ENCODE data around the gene IFNLR1. TPM values are rescaled to one million over a fixed set of nuclear protein-coding genes. Genes with fewer than 3 reads are reported as not detected.

IFNLR1 gene
- total and polyA plus RNA-seq, 2 of the 8 experiments (the other 6 are each of a cell fraction or from before 2014, with no cell fraction given): 6.8 to 10.1 TPM

- POLR2A ChIA-PET (ENCODE audit: partially characterized antibody): no interaction called here
- TF ChIP-seq SP4 (IDR thresholded peaks at IDR 0.05; ENCODE audit: low read length): no peak
- TF ChIP-seq SAP30 (IDR thresholded peaks at IDR 0.05; ENCODE audit: insufficient read depth, insufficient replicate concordance, low read length): no peak
- no peak for TF ChIP-seq GABPA (IDR thresholded peaks at IDR 0.05; ENCODE audit: borderline replicate concordance, insufficient read depth, low read length)
- TF ChIP-seq RNF2 (IDR thresholded peaks at IDR 0.05; ENCODE audit: borderline replicate concordance, low read depth, low read length, missing control alignments, poor library complexity, severe bottlenecking): no peak
- no peak for TF ChIP-seq ATF3 (IDR thresholded peaks at IDR 0.05; ENCODE audit: insufficient read depth, low read depth, low read length)
- TF ChIP-seq BRCA1 (IDR thresholded peaks at IDR 0.05; ENCODE audit: low read depth, low read length): no peak
- no peak for TF ChIP-seq KDM4A (IDR thresholded peaks at IDR 0.05; ENCODE audit: low read depth, low read length, severe bottlenecking)
- TF ChIP-seq SUZ12 (IDR thresholded peaks at IDR 0.05; ENCODE audit: low read length): no peak
- TF ChIP-seq ASH2L (IDR thresholded peaks at IDR 0.05; ENCODE audit: low read length): no peak
- no peak for TF ChIP-seq EZH2 (IDR thresholded peaks at IDR 0.05; ENCODE audit: low read depth, low read length, severe bottlenecking)
- no peak for TF ChIP-seq CHD1 (IDR thresholded peaks at IDR 0.05; ENCODE audit: low read depth, low read length)
- TF ChIP-seq SP2 (IDR thresholded peaks at IDR 0.05; ENCODE audit: low read length): no peak
- no peak for TF ChIP-seq GTF2F1 (IDR thresholded peaks at IDR 0.05; ENCODE audit: borderline replicate concordance, low read depth, low read length)
Observed at GRCh38 chr1:24209097-24209496, 22.0 kb upstream of the IFNLR1 start.

More at GRCh38 chr1:24209097-24209496, 22.0 kb upstream of the IFNLR1 start:
- H3K9me3 ChIP-seq (ENCODE audit: insufficient read depth in 2 of 2, low read depth in 1 of 2, low read length in 1 of 2): peaks cover 0 to 5% of the 10 kb centered on the region in 2 experiments; a peak in 2 of 4 replicates
- peaks cover 0 to 2% of the 10 kb centered on the region in 2 experiments for H4K20me1 ChIP-seq (replicated peaks in 1 of 2; ENCODE audit: control insufficient read depth in 1 of 2, insufficient read depth in 2 of 2, low read length in 2 of 2)
- no peak overlapping the region for H3K18ac ChIP-seq (ENCODE audit: extremely low read depth, low read length)
- H4K91ac ChIP-seq (replicated peaks; ENCODE audit: insufficient read length, low read length): no peak overlapping the region
- no peak overlapping the region for H2BK12ac ChIP-seq (ENCODE audit: low read depth, low read length)
- WGBS, 2 experiments (ENCODE audit: extremely low coverage in 1 of 2, insufficient coverage in 1 of 2, insufficient read length in 1 of 2, insufficient replicate concordance in 2 of 2, low coverage in 1 of 2, low lambda C conversion rate in 2 of 2, missing lambda C conversion rate in 1 of 2): 93% methylated on average over 5 of the region's 5 CpGs; no CpG with 5 or more reads in 1 of the 2 experiments
- no peak overlapping the region for H2AK5ac ChIP-seq (ENCODE audit: low read depth, low read length)
- no peak overlapping the region for H4K8ac ChIP-seq (ENCODE audit: extremely low read depth, insufficient read depth, low read length)
- no peak overlapping the region for H2BK5ac ChIP-seq (ENCODE audit: low read depth, low read length)
- no peak overlapping the region for H2BK20ac ChIP-seq (ENCODE audit: low read length)
- no peaks in the 10 kb centered on the region for H3K79me1 ChIP-seq (ENCODE audit: low read depth, low read length)
- H2BK120ac ChIP-seq (replicated peaks; ENCODE audit: low read depth, low read length): peak overlapping the region; percentile 22
- no peak overlapping the region for H2BK15ac ChIP-seq (ENCODE audit: low read length)
- H3K79me2 ChIP-seq (ENCODE audit: control insufficient read depth in 1 of 2, insufficient read depth in 2 of 2, low read length in 2 of 2): no peaks in the 10 kb centered on the region
- no peak overlapping the region for H3K56ac ChIP-seq (replicated peaks; ENCODE audit: insufficient read length, low read depth, low read length)
- no peak overlapping the region for H3K4ac ChIP-seq (replicated peaks; ENCODE audit: insufficient read length, low read depth, low read length)
- peaks cover 0 to 4% (median 0%) of the 10 kb centered on the region in 4 experiments; a peak in 1 of 7 replicates for H3K4me1 ChIP-seq (replicated peaks in 1 of 4; ENCODE audit: control insufficient read depth in 3 of 4, insufficient read depth in 4 of 4, low read length in 3 of 4)
- H3K36me3 ChIP-seq (ENCODE audit: control insufficient read depth in 2 of 4, insufficient read depth in 4 of 4, low read length in 3 of 4): no peaks in the 10 kb centered on the region
- DNase-seq (ENCODE audit: low read depth in 1 of 2, low spot score in 2 of 2) (no peak), FAIRE-seq (peak; percentile 24)
- no peak overlapping the region for H4K5ac ChIP-seq (ENCODE audit: insufficient read length, low read depth, low read length)
- no peak overlapping the region for H2AFZ ChIP-seq (ENCODE audit: low read length)
- H3K23me2 ChIP-seq (ENCODE audit: low read depth, low read length): peaks cover 6% of the 10 kb centered on the region; the same call in 1 of the 2 replicates
- no peak overlapping the region for H3K4me3 ChIP-seq (ENCODE audit: extremely low read depth in 1 of 4, insufficient read depth in 2 of 4, low read depth in 3 of 4, low read length in 4 of 4)
- no peak overlapping the region for H3K23ac ChIP-seq (ENCODE audit: insufficient read length)
- CTCF ChIA-PET (ENCODE audit: partially characterized antibody): interaction anchor here (0.6 to 3.7 kb wide), 6 partner anchors 9 to 184 kb away, joined by 3 to 37 read pairs (median 8); no protein-coding TSS in a partner anchor
- H3K9ac ChIP-seq (replicated peaks in 1 of 4; ENCODE audit: extremely low read depth in 1 of 4, low read depth in 3 of 4, low read length in 3 of 4): no peak overlapping the region
- H3K27ac ChIP-seq (ENCODE audit: low read depth, low read length): no peak overlapping the region
- no peak overlapping the region for H3K4me2 ChIP-seq (ENCODE audit: insufficient read depth in 1 of 2, low read depth in 2 of 2, low read length in 2 of 2)
- no peaks in the 10 kb centered on the region for H3K27me3 ChIP-seq (replicated peaks in 1 of 4; ENCODE audit: control insufficient read depth in 3 of 4, extremely low read depth in 1 of 4, insufficient read depth in 3 of 4, low read length in 3 of 4)
- no peak overlapping the region for H3K14ac ChIP-seq (ENCODE audit: insufficient read length)

All from H1 (cell line).